OCI-LY1 (cell line): ENCODE measurements around the gene IFT43.

Source experiments
- CTCF ChIP-seq: fragments of 200-600 bp; sonication (generic), shearing (Covaris generic); IDR thresholded peaks from 2 replicates; pipeline ENCODE4 v1.5.1; 2017; ENCODE audit warnings: mild to moderate bottlenecking, antibody characterized with exemption, low read length, moderate library complexity, mixed read lengths
- EZH2 ChIP-seq: fragments of 200-600 bp; sonication (generic), shearing (Covaris generic); IDR thresholded peaks from 2 replicates; pipeline ENCODE4 v1.8.0; 2017; ENCODE audit warnings: borderline replicate concordance, mixed run types, mild to moderate bottlenecking, antibody characterized with exemption, low read length, moderate library complexity, mixed read lengths

DNA sequence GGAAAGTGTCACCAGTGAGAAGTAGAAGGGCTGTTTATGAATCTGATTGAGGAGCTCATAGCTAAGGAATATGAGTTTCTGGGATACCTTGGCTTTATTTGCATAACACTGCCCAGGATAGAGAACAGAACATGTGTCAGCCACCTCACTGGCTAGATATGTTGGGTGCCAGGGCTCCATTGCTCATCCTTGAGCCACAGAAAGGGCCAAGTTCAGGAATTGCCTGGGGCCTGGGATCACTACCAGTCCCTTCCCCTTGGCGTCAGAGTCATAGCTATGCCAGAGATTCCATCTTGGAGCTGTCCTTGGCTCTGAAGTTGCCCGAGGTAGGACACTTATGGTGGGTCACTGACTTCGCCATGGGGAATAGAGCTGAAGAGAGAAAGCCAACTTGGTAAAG lies 49.0 kb downstream of the IFT43 start:
- TF ChIP-seq CTCF (no peak), EZH2 (no peak)
